Glutamatergic neuron (in vitro differentiated cells): ENCODE data around the gene CUL5. TPM values are rescaled to one million over a fixed set of nuclear protein-coding genes. Genes with fewer than 3 reads are reported as not detected.

Source experiments
- DNase-seq: peaks from one replicate; pipeline ENCODE4 v3.0.0; 2022
- H3K27ac Mint-ChIP-seq: one replicate; pipeline ENCODE4 v1.8.0; 2020; ENCODE audit warnings: mild to moderate bottlenecking, mixed read lengths, inconsistent platforms; ENCODE audit not compliant: unreplicated experiment
- H3K27me3 Mint-ChIP-seq: one replicate; pipeline ENCODE4 v1.8.0; 2020; ENCODE audit warnings: mild to moderate bottlenecking, moderate library complexity, mixed read lengths, inconsistent platforms; ENCODE audit not compliant: unreplicated experiment
- H3K36me3 Mint-ChIP-seq: one replicate; pipeline ENCODE4 v1.8.0; 2020; ENCODE audit warnings: mild to moderate bottlenecking, mixed read lengths, inconsistent platforms; ENCODE audit not compliant: unreplicated experiment
- H3K4me1 Mint-ChIP-seq: one replicate; pipeline ENCODE4 v1.8.0; 2020; ENCODE audit warnings: mild to moderate bottlenecking, low read depth, mixed read lengths, inconsistent platforms; ENCODE audit not compliant: unreplicated experiment
- H3K4me3 Mint-ChIP-seq: one replicate; pipeline ENCODE4 v1.8.0; 2020; ENCODE audit warnings: mild to moderate bottlenecking, mixed read lengths, inconsistent platforms; ENCODE audit not compliant: unreplicated experiment
- H3K9me3 Mint-ChIP-seq: one replicate; pipeline ENCODE4 v1.8.0; 2020; ENCODE audit warnings: mild to moderate bottlenecking, moderate library complexity, mixed read lengths, inconsistent platforms; ENCODE audit not compliant: unreplicated experiment
- CTCF ChIP-seq: fragments of 200-600 bp; sonication (generic); IDR thresholded peaks from one replicate; pipeline ENCODE4 v1.5.0; 2021; ENCODE audit not compliant: partially characterized antibody, unreplicated experiment
- long read RNA-seq: library from polyadenylated mRNA; unstranded; transcript quantifications from one replicate; pipeline ENCODE4 v2.0.0, GENCODE V29; 2020; ENCODE audit not compliant: unreplicated experiment
- total RNA-seq: library from RNA; stranded (reverse); fragmentation: NEBNext Ultra II Directional; extraction: Animal tissue kit (Norgen Biotek cat#: 25700); gene quantifications from one replicate; pipeline ENCODE4 v1.2.1, GENCODE V29; 2021; ENCODE audit not compliant: unreplicated experiment

The CUL5 gene
- total RNA-seq: 40.5 TPM
- long read RNA-seq, partial matches to known transcripts: 11 of 19 reads
- long read RNA-seq, other reads (novel, unspliced or antisense): 8 of 19 reads

DNA sequence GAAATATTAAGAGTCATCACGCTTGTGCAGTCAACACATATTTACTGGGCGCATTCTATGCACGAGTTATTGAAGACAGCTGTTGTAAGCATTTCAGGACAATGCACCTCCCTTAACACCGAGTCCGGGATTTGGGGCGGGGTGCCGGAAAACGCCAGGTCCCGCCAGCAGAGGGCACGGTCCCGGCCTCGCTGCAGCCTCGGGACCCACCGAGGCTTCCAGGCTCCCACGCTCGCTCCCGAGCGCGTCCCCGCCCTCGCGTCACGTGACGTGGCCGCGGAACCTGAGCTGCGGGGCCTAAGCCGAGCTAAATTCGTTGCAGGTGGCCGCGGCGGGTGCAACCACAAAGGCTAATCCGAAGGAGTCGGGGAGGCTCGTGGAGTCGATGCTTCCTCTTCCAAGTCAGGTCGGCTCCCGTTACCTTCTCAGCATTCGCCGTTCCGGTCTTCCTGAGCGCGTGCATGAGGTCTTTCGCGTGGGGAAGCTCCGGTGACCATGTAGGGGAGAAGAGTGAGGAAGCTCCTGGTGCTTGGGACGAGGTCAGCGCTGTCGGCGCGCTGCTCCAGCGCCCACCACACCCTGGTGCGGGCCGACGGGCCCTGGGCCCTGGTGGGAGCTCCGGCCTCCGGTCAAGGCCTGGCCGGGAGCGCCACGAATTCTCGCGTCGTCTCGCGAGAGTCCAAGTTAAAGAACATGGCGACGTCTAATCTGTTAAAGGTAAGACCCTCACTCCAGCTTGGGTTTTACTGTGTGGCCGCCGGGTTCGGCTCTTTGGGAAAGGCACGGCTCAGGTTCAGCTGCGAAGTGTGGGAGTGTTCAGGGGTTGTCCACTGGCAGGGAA, at the start of gene CUL5:
Gene CUL5 (plus strand): TSS at position 243 of the 841 bp plus-strand sequence. CDS start 451 bp downstream, at position 694.
- Mint-ChIP-seq H3K27ac (peak within 1 kb of the TSS; percentile 97), H3K27me3 (peaks cover 4% of the 10 kb centered on the region), H3K4me1 (peaks cover 9% of the 10 kb centered on the region), H3K36me3 (no peaks in the 10 kb centered on the region), H3K4me3 (peak within 1 kb of the TSS; percentile 89), H3K9me3 (peaks cover 2% of the 10 kb centered on the region)
- peak; percentile 94 for TF ChIP-seq CTCF
- peak; percentile 96 for DNase-seq

GRCh38 chr11:107961480-107961879, 47.2 kb upstream of the CUL5 start:
- H3K4me3 Mint-ChIP-seq: no peak overlapping the region
- H3K9me3 Mint-ChIP-seq: peaks cover 2% of the 10 kb centered on the region
- DNase-seq: no peak
- no peak overlapping the region for H3K27ac Mint-ChIP-seq
- H3K4me1 Mint-ChIP-seq: peaks cover 35% of the 10 kb centered on the region
- no peaks in the 10 kb centered on the region for H3K27me3 Mint-ChIP-seq
- no peak for TF ChIP-seq CTCF
- no peaks in the 10 kb centered on the region for H3K36me3 Mint-ChIP-seq

DNA sequence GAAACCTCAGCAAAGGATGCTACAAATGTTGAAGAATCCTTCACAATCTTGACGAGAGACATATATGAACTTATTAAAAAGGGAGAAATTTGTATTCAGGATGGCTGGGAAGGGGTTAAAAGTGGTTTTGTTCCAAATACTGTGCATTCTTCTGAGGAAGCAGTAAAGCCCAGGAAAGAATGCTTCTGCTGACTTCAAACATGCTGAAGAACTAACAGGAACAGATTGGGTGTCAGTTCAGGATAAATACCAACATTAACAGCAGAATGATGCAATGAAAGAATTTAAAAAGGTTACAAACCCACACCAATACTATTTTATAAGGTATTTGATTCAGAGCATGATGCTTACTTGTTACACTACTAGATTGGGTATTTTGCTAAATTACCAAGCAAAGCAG, 46.5 kb upstream of the CUL5 start:
- no peak for TF ChIP-seq CTCF
- Mint-ChIP-seq H3K36me3 (no peaks in the 10 kb centered on the region), H3K9me3 (peaks cover 2% of the 10 kb centered on the region), H3K4me3 (no peak overlapping the region), H3K4me1 (peaks cover 28% of the 10 kb centered on the region), H3K27ac (no peak overlapping the region), H3K27me3 (no peaks in the 10 kb centered on the region)
- no peak for DNase-seq

GRCh38 chr11:107963091-107963490, 45.6 kb upstream of the CUL5 start:
- Mint-ChIP-seq H3K27me3 (no peaks in the 10 kb centered on the region), H3K27ac (no peak overlapping the region), H3K4me3 (no peak overlapping the region), H3K36me3 (no peaks in the 10 kb centered on the region), H3K9me3 (peaks cover 2% of the 10 kb centered on the region), H3K4me1 (peaks cover 22% of the 10 kb centered on the region)
- DNase-seq: no peak
- TF ChIP-seq CTCF: no peak

DNA sequence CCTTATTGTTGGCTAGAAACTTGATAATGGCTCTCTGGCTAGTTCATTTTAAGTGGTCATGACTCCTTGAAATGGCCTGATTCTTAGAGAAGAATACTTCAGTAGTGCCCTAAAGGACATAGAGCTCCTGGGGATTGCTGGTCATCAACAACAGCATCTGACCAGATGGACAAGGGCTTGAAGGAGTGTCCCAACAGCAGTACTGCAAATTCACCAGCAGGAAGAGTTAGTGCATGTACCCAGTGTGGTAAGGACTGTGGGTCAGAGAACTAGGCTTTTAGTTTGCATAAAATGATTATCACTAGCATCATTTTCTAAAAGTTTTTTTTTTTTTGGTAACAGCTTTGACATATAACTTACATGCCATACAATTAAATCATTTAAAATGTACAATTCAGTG, 39.5 kb upstream of the CUL5 start:
- Mint-ChIP-seq H3K27me3 (no peaks in the 10 kb centered on the region), H3K27ac (no peak overlapping the region), H3K36me3 (no peaks in the 10 kb centered on the region), H3K9me3 (no peaks in the 10 kb centered on the region), H3K4me1 (peaks cover 3% of the 10 kb centered on the region), H3K4me3 (no peak overlapping the region)
- TF ChIP-seq CTCF: peak; percentile 58
- DNase-seq: no peak
